ENCODE measurements around the gene ZNF358.

GRCh38 chr19:7475665-7476064, 40.2 kb upstream of the ZNF358 start:
- TF ChIP-seq CTCF (IDR thresholded peaks at IDR 0.05; ENCODE audit: insufficient read depth, low read depth, low read length) (no peak), EZH2 (IDR thresholded peaks at IDR 0.05; ENCODE audit: insufficient read depth, low read length) (no peak)
